ENCODE measurements around the gene SLC37A1.

The SLC37A1 gene

GRCh38 chr21:42578761-42579415 is 65.2 kb downstream of the SLC37A1 start:
- DNase-seq (ENCODE audit: low spot score), result no peak

GRCh38 chr21:42579456-42580075 is 65.9 kb downstream of the SLC37A1 start:
- DNase-seq (ENCODE audit: low spot score), result no peak

GRCh38 chr21:42580076-42580792 is 66.6 kb downstream of the SLC37A1 start:
- DNase-seq (ENCODE audit: low spot score), result no peak

- no peak for DNase-seq (ENCODE audit: low spot score)
Measured at GRCh38 chr21:42580793-42581321, 67.2 kb downstream of the SLC37A1 start.

- DNase-seq (ENCODE audit: low spot score), result no peak
Measured at GRCh38 chr21:42581336-42581992, 67.8 kb downstream of the SLC37A1 start.

- no peak for DNase-seq (ENCODE audit: low spot score)
Measured at GRCh38 chr21:42581993-42582786, 68.5 kb downstream of the SLC37A1 start.

GRCh38 chr21:42582787-42583476 is 69.3 kb downstream of the SLC37A1 start:
- no peak for DNase-seq (ENCODE audit: low spot score)

- no peak for DNase-seq (ENCODE audit: low spot score)
Measured at GRCh38 chr21:42583477-42584295, 70.0 kb downstream of the SLC37A1 start.

GRCh38 chr21:42584296-42584641 is 70.6 kb downstream of the SLC37A1 start:
- no peak for DNase-seq (ENCODE audit: low spot score)

- no peak for DNase-seq (ENCODE audit: low spot score)
Measured at GRCh38 chr21:42585881-42586280, 72.2 kb downstream of the SLC37A1 start.

GRCh38 chr21:42586406-42586805 is 72.8 kb downstream of the SLC37A1 start:
- DNase-seq (ENCODE audit: low spot score), result no peak

- no peak for DNase-seq (ENCODE audit: low spot score)
Measured at GRCh38 chr21:42587036-42587435, 73.4 kb downstream of the SLC37A1 start.

- no peak for DNase-seq (ENCODE audit: low spot score)
Measured at GRCh38 chr21:42590431-42591131, 76.9 kb downstream of the SLC37A1 start.

GRCh38 chr21:42591170-42591869 is 77.7 kb downstream of the SLC37A1 start:
- DNase-seq (ENCODE audit: low spot score), result no peak

GRCh38 chr21:42592156-42592820 is 78.6 kb downstream of the SLC37A1 start:
- no peak for DNase-seq (ENCODE audit: low spot score)

- peak; percentile 65 for DNase-seq (ENCODE audit: low spot score)
Measured at GRCh38 chr21:42593007-42593814, 79.6 kb downstream of the SLC37A1 start.

GRCh38 chr21:42594616-42595282 is 81.1 kb downstream of the SLC37A1 start:
- no peak for DNase-seq (ENCODE audit: low spot score)
